NCI-H524 (cell line): Measurements from ENCODE around the gene NADSYN1.
"Not testable (repeated sequence)": the region's sequence is repeated elsewhere in the genome, so short reads cannot be mapped to it uniquely, and the experiment has no call there.

Source experiments
- DNase-seq, 2 experiments: peaks; one replicate each; lab custom pipeline; 2025; lab: John Stamatoyannopoulos, UW

Gene NADSYN1

DNA sequence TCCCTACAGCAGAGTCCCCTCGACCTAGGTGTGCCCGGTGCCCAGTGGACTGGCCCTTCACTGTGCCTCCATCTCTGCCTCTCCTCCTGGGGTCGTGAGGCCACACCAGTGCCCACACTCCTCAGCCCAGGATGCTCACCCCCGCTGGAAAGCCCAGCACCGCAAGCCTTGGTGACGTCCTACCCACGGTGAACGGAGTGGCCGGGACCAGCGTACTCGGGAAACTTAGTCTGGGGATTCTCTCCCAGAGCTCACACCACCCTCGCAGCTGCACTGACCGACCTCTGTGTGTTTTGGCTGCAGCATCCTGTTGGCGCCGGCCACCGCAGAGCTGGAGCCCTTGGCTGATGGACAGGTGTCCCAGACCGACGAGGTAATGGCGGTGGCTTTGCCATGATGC, 38.5 kb downstream of the NADSYN1 start:
- no peak for DNase-seq

DNA sequence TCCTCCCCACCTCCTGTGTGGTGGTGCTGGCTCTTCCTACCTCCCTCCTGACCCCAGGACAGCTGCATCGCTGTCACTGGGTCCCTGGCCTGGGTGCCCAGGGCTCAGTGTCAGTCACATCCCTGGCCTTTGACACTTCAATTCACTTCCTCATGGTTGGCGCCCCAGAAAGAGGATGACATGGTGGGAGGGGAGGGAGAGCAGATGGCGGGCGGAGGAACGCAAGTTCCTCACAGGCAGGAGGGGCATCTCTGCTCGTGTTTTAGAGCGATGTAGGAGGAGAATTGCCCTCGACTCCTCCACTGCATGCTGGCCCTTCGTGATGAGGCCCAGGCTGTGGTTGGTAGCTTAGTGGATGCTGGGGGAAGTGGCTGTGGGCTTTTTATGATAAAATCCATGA, 38.9 kb downstream of the NADSYN1 start:
- no peak for DNase-seq

DNA sequence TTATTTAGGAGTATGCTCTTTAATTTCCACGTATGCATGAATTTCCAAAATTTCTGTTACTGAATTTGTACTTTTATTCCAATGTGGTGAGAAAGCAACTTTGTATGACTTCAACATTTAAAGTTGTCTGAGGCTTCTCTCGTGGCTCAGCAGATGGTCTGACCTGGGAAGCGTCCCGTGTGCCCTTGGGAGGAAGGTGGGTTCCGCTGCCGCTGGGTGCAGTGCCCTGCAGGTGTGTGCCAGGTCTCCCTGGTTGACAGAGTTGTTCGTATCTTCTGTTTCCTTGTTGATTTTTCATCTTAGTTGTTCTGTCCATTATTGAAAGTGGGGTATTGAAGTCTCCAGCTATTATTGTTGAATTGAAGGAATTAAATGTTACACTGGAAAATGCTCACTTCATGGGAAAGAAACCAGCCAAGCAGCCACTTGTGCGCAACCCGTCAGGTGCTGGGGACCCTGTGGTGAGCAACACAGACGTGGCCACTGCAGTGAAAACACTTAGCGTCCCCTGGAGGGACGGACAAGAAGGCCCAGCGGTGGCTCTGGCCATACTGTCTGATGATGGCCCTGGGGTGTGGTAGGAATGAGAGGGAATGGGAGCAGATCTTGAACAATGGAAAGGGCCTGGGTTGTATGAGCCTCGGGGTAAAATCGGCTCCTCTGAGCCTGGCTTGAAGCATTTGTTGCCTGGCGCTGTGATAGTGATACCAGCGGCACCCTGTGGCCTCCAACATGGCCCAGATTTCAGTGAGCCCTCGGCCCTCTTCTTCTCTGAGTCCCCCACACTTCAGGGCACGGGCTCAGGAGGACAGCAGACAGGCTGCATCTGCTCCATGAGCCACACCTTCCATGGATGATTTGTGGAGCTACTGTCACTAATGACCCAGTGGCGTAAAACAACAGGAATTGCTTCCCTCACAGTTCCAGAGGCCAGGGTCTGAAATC, 42.6 kb downstream of the NADSYN1 start:
- DNase-seq = no peak

DNA sequence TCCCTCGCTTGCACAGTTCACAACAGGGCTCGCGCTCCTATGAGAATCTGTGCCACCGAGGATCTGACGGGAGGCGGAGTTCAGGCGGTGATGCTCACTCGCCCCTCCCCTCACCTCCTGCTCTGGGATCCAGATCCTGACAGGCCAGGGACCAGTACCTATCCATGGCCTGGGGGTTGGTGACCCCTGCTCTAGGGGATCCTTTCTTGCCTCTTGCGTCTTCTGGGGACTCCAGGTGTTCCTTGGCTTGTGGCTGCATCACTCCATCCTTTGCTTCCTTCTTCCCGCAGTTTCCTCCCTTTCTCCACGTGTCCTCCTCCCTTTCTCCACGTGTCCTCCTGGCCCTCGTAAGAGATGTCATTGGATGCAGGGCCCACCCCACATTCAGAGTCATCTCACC, 43.4 kb downstream of the NADSYN1 start:
- no peak for DNase-seq

DNA sequence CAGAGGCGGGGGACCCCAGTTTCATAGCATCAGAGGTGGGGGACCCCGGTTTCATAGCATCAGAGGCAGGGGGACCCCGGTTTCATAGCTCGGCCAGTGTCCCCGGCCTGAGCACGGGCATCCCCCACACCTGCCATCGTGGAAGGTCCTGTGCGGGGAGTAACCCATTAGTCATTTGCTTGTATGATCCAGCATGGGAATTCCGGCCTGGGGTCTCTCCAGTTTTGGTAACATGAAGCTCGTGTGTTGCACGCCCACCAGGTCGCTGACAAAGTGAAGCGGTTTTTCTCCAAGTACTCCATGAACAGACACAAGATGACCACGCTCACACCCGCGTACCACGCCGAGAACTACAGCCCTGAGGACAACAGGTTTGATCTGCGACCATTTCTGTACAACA, 45.1 kb downstream of the NADSYN1 start:
- no peak for DNase-seq

DNA sequence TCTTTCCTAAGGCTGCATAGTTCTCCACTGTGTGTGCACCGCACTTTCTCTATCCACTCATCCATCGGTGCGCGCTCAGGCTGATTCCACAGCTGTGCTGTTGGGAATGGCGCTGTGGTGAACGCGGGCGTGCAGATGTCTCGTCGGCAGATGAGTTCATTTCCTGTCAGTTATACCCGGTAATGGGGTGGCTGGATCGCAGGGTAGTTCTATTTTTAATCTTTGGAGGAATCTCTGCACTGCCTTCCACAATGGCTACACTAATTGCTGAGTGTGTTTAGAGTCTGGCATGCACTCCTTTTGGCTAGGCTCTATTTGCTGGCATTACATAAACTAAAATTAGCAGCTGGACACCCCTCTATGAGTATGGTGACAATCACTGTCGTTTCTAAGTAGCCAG, 46.1 kb downstream of the NADSYN1 start:
- DNase-seq = no peak

DNA sequence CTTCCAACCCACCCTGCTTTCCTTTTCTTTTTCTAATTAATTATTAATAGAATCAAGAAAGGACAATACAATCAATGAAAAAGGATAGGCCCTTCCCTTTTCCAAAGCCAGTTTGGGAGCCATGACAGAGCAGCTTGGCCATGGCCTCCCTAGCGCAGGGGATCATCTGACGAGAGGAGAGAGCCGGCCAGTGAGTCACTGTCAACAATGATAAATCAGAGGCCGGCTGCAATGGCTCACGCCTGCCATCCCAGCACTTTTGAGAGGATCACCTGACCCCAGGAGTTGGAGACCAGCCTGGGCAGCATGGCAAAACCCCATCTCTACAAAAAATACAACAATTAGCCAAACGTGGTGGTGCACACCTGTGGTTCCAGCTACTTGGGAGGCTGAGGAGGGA, 46.5 kb downstream of the NADSYN1 start:
- no peak for DNase-seq

DNA sequence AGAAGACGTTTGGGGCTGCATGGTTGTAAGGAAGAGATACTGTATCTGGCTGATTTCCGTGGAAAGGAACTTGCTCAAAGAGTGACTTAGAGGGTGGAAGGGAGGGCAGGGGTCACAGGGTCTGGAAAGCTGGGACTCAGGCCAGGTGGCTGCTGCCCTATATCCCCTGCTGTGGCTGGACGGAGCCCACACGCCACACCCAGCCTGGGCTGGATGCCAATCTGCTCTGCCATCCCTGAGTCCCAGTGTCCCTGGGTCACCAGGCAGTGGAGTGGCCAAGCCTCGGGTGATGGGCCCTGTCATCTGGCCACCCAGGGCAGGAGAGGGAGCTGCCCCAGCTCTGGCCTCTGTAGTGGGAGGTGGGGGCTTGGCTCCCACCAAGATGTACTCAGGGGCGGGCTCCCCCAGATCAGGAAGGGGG, 47.6 kb downstream of the NADSYN1 start:
- no peak for DNase-seq

DNA sequence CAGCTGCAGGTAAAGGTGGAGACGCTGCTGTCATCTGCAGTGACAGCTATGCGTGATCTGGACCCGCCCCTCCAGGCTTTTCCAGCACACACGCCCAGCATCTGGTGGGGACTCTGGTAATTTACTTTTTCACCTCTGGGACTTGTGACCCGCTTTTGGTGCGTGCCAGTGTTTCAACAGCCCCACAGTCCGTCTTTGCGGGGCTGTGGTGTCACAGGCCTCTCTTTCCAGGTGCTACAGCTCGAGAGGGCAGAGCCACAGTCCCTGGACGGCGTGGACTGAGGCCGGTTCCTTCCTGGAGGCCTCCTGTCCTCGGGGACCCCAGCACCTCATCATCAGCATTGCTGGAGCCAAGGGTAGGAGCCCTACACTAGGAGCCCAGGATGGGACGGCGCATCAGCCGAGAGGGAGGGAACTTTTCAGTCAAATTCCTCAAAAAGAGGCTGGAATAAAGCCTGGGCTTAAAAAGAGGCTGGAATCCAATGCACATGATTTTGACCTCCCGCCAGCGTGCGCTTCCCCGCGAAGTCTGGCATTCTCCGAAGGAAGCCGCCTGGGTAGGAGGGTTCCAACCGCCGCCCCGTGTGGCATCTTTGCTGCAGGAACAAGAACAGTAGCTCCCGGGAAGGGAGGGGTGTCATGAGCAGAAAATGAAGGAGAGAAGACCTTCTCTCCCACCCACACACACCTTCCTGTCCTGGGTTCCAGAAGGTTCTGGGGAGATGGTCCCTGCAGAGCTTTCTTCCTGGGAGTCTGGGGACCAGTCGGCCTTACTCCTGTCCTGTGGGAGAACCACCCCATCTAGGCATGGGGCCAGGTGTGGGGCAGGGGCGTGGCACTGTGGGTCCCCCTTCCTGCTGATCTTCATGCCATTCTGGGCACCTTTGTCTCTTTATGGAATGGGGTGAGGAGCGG, 48.3 kb downstream of the NADSYN1 start:
- DNase-seq = no peak

DNA sequence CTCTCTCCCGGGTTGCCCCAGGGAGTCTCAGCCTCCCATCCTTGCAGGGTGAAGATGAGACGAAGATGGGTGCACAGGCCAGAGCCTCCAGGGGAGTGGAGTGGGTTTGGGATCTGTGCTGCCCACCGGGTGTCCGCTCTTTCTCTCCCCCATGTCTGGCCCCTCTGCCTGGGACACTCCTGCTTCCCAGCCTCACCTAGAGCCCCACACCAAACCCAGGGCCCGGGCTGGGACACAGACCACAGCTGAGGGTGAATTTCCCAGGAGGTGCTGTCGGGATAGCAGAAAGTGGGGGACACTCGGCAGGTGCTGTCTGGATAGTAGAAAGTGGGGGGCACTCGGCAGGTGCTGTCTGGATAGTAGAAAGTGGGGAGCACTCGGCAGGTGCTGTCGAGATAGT, 49.0 kb downstream of the NADSYN1 start:
- DNase-seq = no peak

DNA sequence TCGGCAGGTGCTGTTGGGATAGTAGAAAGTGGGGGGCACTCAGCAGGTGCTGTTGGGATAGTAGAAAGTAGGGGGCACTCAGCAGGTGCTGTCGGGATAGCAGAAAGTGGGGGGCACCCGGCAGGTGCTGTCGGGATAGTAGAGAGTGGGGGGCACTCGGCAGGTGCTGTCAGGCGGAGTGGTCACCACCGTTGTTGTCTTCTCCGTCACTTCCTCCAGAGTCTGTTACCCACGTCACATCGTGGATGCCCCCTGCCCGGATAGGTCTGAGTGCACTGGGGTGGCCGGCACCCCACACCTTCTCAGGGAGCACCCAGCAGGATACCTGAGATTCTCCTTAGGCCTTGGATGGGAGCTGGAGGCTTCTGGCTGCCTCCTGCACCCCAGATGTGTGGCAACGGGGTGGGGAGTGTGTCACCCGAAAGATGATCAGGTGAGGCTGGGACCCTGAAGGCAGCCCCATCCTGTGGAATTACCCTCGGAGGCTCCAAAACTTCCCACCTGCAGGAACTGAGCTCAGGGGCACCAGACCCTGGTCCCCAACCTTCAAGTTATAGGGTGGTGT, 50.0 kb downstream of the NADSYN1 start:
- DNase-seq = no peak

DNA sequence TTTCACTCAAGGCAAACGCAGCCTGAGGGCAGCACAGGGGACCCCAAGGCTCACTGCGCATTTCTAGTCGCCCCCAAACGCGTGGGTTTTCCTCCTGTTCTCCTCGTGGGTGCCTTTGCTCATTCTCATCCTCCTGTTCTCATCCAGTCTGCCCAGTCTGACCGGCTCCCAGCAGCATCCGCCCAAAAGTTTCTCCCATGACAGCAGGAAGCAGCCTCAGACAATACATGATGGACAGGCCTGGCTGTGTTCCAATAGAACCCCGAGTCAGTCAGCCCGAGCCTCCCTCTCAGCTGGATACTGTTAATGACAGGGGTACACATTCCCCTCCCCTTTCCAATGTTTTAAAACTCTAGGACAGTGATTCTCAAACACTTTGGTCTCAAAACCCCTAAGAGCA, 51.5 kb downstream of the NADSYN1 start:
- no peak for DNase-seq

DNA sequence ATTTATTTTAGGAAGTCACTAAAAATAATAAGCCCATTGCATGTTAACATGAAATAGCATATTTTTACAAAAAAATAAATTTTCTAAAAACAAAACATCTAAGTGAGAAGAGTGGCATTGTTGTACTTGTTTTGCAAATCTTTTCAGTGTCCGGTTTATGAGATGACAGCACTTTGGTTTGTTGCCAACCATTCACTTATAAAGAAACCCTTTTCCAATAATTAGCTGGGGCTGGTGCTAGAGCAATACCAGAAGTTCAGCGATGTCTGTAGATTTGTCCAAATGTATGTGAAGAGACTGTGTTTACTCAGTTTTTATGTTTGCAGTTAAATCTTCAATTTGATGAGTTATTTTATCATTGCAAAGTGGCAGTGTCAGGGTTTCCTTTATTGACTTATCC, 52.0 kb downstream of the NADSYN1 start:
- DNase-seq = no peak

DNA sequence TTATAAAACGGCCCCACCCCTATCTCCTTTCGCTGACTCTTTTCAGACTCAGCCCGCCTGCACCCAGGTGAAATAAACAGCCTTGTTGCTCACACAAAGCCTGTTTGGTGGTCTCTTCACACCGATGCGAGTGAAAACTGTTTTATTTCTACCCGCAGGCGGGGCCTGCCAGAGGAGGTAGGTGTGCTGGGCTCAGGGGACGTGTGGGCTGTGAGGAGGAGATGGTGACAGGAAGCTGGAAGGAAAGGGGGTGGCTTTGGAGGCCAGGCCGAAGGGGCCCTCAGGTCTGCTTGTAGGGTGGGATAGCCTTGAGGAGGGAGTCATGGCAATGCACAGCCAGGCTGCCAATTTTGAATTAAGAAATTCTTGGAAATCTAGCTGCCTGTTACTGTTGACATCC, 52.8 kb downstream of the NADSYN1 start:
- DNase-seq = no peak

DNA sequence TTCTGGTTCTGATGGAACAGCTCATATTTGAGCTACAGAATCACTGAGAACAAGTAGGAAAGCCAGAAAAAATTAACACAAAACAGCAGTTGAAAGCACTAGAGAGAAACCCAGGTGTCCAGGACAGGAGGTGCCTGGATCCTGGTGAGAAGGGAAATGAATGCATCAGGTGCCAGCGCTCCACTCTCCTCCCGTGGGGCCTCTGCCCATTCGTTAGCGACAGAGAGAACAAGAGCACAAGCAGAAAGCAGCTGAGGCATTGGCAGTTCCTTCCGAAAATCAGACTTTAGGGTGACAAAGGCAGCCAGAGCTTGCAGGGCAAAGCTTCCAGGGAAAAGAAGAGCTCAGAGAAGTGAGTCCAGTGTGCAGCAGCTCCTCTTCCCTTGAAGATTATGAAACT, 54.1 kb downstream of the NADSYN1 start:
- DNase-seq = no peak

DNA sequence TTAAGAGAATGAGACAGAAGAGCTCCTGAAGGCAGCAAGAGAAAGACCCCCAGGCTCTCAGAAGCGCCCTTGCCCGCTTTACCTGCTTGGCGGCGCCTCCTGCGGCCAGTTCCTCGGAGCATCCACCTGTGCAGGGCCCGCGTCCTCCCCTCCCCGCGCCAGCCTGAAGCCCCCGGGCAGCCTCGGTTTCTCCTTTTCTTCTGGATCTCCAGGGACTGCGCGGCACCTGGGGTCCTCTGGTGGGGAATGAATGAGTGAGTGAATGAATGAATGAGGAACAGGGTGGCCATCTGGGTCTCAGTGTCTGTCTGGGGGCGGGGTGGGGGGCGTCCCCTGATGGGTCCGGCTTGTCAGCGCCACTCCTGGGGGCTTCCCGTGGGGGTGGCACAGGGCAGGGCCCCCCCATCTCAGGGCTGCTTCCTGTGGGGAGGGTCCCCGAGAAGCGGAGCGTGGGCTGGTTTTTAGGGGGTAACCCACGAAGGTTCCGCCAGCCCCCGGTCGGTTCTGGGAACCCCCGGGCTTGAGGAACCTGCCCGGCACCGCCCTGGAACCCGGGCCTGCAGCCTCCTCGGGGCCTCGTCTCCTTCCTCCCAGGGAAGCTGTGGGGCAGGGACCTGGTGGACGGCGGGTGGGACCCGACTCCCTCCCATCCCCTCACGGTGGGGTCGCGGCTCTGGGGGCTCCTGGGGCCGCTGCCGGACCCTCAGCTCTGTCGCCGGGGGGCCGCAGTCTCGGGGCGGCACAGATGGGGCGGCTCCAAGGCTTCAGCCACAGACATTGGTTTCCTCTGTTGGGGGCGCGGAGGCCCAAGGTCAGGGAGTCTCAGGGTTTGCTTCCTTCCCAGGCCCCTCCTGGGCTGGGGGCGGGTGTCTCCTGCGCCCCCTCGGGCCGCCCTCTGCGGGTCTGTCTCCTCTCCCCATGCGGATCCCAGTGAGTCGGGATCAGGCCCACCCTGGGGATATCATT, 65.8 kb downstream of the NADSYN1 start:
- no peak for DNase-seq

DNA sequence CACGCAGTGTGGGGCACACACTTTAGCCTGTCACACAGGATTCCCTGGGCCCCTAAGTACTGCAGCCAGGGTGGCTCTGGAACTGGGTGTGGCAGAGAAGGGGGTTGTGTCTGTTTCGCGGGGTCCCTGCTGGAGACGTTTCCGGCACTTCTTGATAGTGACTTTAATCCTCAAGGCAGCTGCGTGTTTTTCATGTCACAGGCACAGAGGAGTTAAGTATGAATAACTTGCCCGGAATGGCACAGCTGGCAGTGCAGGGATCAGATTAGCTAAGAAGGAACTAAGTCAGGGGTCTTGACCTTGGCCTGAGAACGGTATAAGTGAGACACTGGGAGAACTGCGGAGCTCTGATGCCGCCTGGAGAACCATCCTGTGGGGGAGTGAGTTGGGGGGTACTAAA, 66.5 kb downstream of the NADSYN1 start:
- DNase-seq = no peak

DNA sequence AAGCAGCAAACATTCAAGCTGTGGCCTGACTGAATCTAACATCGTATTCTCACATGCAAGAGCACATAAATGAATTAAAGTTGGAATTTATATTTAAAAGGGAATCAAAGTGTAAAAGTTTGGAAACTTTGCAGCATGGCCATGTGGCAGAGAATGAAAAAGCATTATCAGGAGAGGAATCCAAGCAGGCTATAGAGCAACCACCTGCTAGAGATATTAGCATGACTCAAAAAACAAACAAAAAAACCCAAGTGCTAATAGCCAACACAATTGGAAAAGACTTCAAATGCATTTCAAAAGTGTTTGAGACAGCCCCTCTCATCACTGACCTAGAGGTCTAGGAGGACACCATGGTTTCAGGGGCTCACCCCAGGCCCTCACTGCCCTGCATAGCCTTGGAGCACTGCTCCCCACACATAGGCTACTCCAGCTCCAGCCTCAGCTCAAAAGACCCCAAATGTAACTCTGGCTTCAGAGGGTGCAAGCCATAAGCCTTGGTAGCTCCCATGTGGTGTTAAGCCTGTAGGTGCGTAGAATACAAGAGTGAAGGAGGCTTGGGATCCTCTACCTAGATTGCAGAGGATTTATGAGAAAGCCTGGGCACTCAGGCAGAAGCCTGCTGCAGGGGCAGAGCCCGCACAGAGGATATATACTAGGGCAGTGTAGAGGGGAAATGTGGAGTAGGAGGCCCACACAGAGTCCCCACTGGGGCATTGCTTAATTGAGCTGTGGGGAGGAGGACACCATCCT, 72.4 kb downstream of the NADSYN1 start:
- DNase-seq = no peak

DNA sequence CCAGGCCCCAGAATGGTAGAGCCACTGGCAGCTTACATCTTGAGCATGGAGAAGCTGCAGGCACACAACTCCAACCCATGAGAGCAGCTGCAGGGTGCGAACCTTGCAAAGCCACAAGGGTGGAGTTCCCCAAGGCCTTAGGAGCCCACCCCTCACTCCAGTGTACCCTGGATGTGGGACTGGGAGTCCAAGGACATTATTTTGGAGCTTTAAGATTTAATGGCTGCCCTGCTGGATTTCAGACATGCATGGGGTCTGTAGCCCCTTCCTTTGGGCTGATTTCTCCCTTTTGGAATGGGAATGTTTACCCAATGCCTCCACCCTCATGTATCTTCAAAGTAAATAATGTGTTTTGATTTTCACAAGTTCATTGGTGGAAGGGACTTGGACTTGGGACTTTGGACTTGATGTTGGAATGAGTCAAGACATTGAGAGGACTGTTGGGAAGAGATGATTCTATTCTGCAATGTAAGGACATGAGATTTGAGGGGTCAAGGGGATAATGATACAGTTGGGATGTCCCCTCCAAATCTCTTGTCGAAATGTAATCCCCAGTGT, 73.0 kb downstream of the NADSYN1 start:
- no peak for DNase-seq

DNA sequence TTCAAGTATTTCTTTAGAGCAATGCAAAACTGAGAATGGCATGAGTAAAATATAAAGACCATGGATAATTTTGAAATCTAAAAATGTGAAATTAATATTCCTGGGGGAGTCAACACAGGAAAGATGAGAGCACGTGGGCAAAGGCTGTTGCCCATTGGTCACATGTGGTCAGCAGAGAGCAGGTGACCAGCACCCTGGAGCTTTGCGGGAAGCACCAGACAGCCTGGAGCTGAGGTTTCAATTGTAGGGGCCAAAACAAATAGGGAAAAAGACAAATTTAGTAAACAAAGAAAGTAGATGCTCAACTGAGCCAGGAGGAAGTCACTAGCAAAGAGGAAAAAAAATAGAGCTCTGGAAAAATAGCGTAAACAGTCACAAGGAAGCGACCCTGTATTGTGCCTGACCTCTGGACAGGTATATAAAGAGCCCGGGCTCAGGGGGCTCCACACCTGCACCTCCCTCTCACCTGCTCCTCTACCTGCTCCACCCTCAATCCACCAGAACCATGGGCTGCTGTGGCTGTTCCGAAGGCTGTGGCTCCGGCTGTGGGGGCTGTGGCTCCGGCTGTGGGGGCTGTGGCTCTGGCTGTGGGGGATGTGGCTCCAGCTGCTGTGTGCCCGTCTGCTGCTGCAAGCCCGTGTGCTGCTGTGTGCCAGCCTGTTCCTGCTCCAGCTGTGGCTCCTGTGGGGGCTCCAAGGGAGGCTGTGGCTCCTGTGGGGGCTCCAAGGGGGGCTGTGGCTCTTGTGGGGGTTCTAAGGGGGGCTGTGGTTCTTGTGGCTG, 74.0 kb downstream of the NADSYN1 start, which contains the start of gene KRTAP5-7:
Gene KRTAP5-7, plus strand, starts transcription at position 472 of the 780 bp plus-strand sequence. Its CDS starts 34 bp downstream, at position 506.
- DNase-seq = not testable (repeated sequence)
